HEK293 (cell line): ENCODE data around the gene SIRPB2.

Source experiments
- CTCF ChIP-seq: fragments of 450-650 bp; formaldehyde crosslinking; IDR thresholded peaks from 2 replicates; pipeline ENCODE4 v1.5.1; 2016; ENCODE audit warnings: missing biosample characterization, missing genetic modification characterization
- EGR2 ChIP-seq: fragments of 450-650 bp; formaldehyde crosslinking; IDR thresholded peaks from 2 replicates; pipeline ENCODE4 v1.5.1; 2016; ENCODE audit warnings: low read depth, missing biosample characterization, missing genetic modification characterization
- REST ChIP-seq: fragments of 450-650 bp; formaldehyde crosslinking; IDR thresholded peaks from 2 replicates; pipeline ENCODE4 v1.5.1; 2016; ENCODE audit warnings: missing biosample characterization, missing genetic modification characterization
- ZBTB7A ChIP-seq: fragments of 450-650 bp; formaldehyde crosslinking; IDR thresholded peaks from 2 replicates; pipeline ENCODE4 v1.5.1; 2016; ENCODE audit warnings: low read depth, missing biosample characterization, missing genetic modification characterization
- ZNF223 ChIP-seq: fragments of 450-650 bp; formaldehyde crosslinking; IDR thresholded peaks from 2 replicates; pipeline ENCODE4 v1.5.1; 2016; ENCODE audit warnings: missing biosample characterization, missing genetic modification characterization
- ZNF394 ChIP-seq: fragments of 450-650 bp; formaldehyde crosslinking; IDR thresholded peaks from 2 replicates; pipeline ENCODE4 v1.5.1; 2016; ENCODE audit warnings: missing biosample characterization, missing genetic modification characterization, mild to moderate bottlenecking, moderate library complexity, borderline replicate concordance
- ZNF670 ChIP-seq: fragments of 450-650 bp; formaldehyde crosslinking; IDR thresholded peaks from 2 replicates; pipeline ENCODE4 v1.5.1; 2016; ENCODE audit warnings: missing biosample characterization, missing genetic modification characterization, low read depth
- TF ChIP-seq, protein P1 (sequence below): fragments of 450-650 bp; formaldehyde crosslinking; IDR thresholded peaks from 2 replicates; pipeline ENCODE4 v1.5.1; 2016; ENCODE audit warnings: missing biosample characterization, missing genetic modification characterization

- no peak for TF ChIP-seq ZNF670
- TF ChIP-seq CTCF (tag by site-specific recombination) = no peak
- no peak for TF ChIP-seq ZNF394 (tag by site-specific recombination)
- no peak for TF ChIP-seq ZBTB7A (tag by site-specific recombination)
- no peak for TF ChIP-seq REST (tag by site-specific recombination)
- TF ChIP-seq EGR2 (tag by site-specific recombination) = no peak
- no peak for TF ChIP-seq ZNF223 (tag by site-specific recombination)
- TF ChIP-seq, protein P1, sequence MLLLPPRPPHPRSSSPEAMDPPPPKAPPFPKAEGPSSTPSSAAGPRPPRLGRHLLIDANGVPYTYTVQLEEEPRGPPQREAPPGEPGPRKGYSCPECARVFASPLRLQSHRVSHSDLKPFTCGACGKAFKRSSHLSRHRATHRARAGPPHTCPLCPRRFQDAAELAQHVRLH (tag by site-specific recombination) = no peak
Measured at GRCh38 chr20:1436263-1436662, 55.0 kb downstream of the SIRPB2 start.
